GM21717 (cell line): ENCODE data around the gene FNDC7.
"Not testable (repeated sequence)": the region's sequence is repeated elsewhere in the genome, so short reads cannot be mapped to it uniquely, and the experiment has no call there.

ENCODE experiments used
- ATAC-seq: cut with Tn5 transposase; IDR thresholded peaks from one replicate; pipeline ENCODE4 v1.9.1; 2021; ENCODE audit warnings: mild to moderate bottlenecking, moderate library complexity; ENCODE audit not compliant: unreplicated experiment

FNDC7 gene

GRCh38 chr1:108699375-108700332 is 13.1 kb upstream of the FNDC7 start:
- no peak for ATAC-seq

- no peak for ATAC-seq
These were observed 11.4 kb upstream of the FNDC7 start for GRCh38 chr1:108701176-108701849.

GRCh38 chr1:108702109-108702508 is 10.6 kb upstream of the FNDC7 start:
- not testable (repeated sequence) for ATAC-seq

- no peak for ATAC-seq
These were observed 8.8 kb upstream of the FNDC7 start for GRCh38 chr1:108703939-108704338.

- no peak for ATAC-seq
These were observed 8.2 kb upstream of the FNDC7 start for GRCh38 chr1:108704496-108704895.

- ATAC-seq, result no peak
These were observed 6.1 kb upstream of the FNDC7 start for GRCh38 chr1:108706643-108707042.

- no peak for ATAC-seq
These were observed 3.7 kb upstream of the FNDC7 start for GRCh38 chr1:108708691-108709660.

- no peak for ATAC-seq
These were observed 3.2 kb downstream of the FNDC7 start for GRCh38 chr1:108715932-108716331.

GRCh38 chr1:108716437-108717230 is 3.9 kb downstream of the FNDC7 start:
- no peak for ATAC-seq

- no peak for ATAC-seq
These were observed 5.1 kb downstream of the FNDC7 start for GRCh38 chr1:108717774-108718316.

- ATAC-seq, result no peak
These were observed 6.4 kb downstream of the FNDC7 start for GRCh38 chr1:108718927-108719655.

GRCh38 chr1:108719656-108720435 is 7.1 kb downstream of the FNDC7 start:
- no peak for ATAC-seq

- ATAC-seq, result no peak
These were observed 9.6 kb downstream of the FNDC7 start for GRCh38 chr1:108722292-108722691.

GRCh38 chr1:108725906-108726305 is 13.2 kb downstream of the FNDC7 start:
- ATAC-seq, result no peak

- no peak for ATAC-seq
These were observed 15.7 kb downstream of the FNDC7 start for GRCh38 chr1:108728327-108728923.

- ATAC-seq, result no peak
These were observed 16.8 kb downstream of the FNDC7 start for GRCh38 chr1:108729481-108729880.

GRCh38 chr1:108732398-108732797 is 19.7 kb downstream of the FNDC7 start:
- ATAC-seq, result no peak
